ENCODE measurements around the gene CSMD2. TPM values are rescaled to one million over a fixed set of nuclear protein-coding genes. Genes with fewer than 3 reads are reported as not detected.

CSMD2 gene
- total RNA-seq, 1 experiment from 2014 or later: 0.22 TPM

DNA sequence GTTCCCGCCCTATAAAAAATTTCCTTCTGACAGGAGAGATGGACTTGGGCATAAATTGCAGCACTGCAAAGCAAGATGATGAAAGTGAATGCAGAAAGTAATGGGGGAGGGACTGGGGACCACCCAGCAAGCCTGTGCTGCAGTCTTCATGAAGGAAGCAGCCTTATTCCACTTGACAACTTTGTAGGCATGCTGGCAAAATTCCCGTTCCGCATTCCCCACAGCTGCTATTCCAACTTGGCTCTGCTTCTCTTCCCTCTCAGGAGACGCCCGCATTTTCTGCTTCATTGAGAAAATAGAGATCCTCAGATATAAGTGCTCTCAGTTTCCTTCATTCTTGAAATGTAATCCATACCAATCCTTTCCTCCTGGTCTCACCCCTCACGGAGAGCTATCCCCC is 298.7 kb downstream of the CSMD2 start:
- Histone ChIP-seq H3K79me2 (ENCODE audit: insufficient read depth, low read length) (no peaks in the 10 kb centered on the region), H3K9me3 (ENCODE audit: control insufficient read depth in 1 of 2, insufficient read depth in 1 of 2, low read depth in 1 of 2, low read length in 2 of 2) (no peaks in the 10 kb centered on the region), H3K4me3 (replicated peaks in 1 of 2; ENCODE audit: low read depth in 1 of 2, low read length in 2 of 2) (no peak overlapping the region), H3K27me3 (ENCODE audit: insufficient read depth, low read length) (peaks cover 19% of the 10 kb centered on the region; the same call in 1 of the 2 replicates), H3K36me3 (ENCODE audit: control insufficient read depth in 1 of 2, insufficient read depth in 2 of 2, low read length in 2 of 2) (no peaks in the 10 kb centered on the region), H3K4me2 (ENCODE audit: low read length) (no peak overlapping the region), H2AFZ (ENCODE audit: low read depth, low read length, poor library complexity, severe bottlenecking) (no peak overlapping the region), H3K27ac (ENCODE audit: low read depth, low read length) (no peak overlapping the region), H4K20me1 (ENCODE audit: insufficient read depth) (no peaks in the 10 kb centered on the region), H3K9me2 (ENCODE audit: insufficient read depth) (no peaks in the 10 kb centered on the region), H3K4me1 (ENCODE audit: control insufficient read depth in 1 of 2, insufficient read depth in 2 of 2, low read length in 2 of 2) (no peaks in the 10 kb centered on the region), H3K9ac (ENCODE audit: low read length) (no peak overlapping the region)
- intact Hi-C loops (cut with micrococcal nuclease): no loop called here
- ATAC-seq (no peak), DNase-seq (ENCODE audit: low read depth, low spot score) (no peak)
- no peak for TF ChIP-seq JUND (IDR thresholded peaks at IDR 0.05)
- no peak for TF ChIP-seq ZNF274 (IDR thresholded peaks at IDR 0.05; ENCODE audit: low read depth, low read length)
- TF ChIP-seq TCF7L2 (IDR thresholded peaks at IDR 0.05; ENCODE audit: borderline replicate concordance, extremely low read depth, insufficient read depth, insufficient read length): no peak
- TF ChIP-seq YY1 (IDR thresholded peaks at IDR 0.05; ENCODE audit: extremely low read depth, insufficient replicate concordance, low read depth, low read length): no peak
- no peak for TF ChIP-seq ZFX (IDR thresholded peaks at IDR 0.05)
- no peak for TF ChIP-seq FOSL1 (IDR thresholded peaks at IDR 0.05; ENCODE audit: low read depth)
- TF ChIP-seq, protein P1, sequence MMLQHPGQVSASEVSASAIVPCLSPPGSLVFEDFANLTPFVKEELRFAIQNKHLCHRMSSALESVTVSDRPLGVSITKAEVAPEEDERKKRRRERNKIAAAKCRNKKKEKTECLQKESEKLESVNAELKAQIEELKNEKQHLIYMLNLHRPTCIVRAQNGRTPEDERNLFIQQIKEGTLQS (IDR thresholded peaks at IDR 0.05): no peak
- no peak for TF ChIP-seq POLR2AphosphoS5 (IDR thresholded peaks at IDR 0.05; ENCODE audit: low read depth, low read length)
- ChIA-PET RAD21 (ENCODE audit: low non-redundant PET in 1 of 2, low total read pairs in 2 of 2, uncharacterized antibody in 2 of 2, unreplicated experiment in 2 of 2) (no interaction called here), POLR2A (no interaction called here), CTCF (no interaction called here)
- BruUV-seq (replicated peaks): no TSS peak

DNA sequence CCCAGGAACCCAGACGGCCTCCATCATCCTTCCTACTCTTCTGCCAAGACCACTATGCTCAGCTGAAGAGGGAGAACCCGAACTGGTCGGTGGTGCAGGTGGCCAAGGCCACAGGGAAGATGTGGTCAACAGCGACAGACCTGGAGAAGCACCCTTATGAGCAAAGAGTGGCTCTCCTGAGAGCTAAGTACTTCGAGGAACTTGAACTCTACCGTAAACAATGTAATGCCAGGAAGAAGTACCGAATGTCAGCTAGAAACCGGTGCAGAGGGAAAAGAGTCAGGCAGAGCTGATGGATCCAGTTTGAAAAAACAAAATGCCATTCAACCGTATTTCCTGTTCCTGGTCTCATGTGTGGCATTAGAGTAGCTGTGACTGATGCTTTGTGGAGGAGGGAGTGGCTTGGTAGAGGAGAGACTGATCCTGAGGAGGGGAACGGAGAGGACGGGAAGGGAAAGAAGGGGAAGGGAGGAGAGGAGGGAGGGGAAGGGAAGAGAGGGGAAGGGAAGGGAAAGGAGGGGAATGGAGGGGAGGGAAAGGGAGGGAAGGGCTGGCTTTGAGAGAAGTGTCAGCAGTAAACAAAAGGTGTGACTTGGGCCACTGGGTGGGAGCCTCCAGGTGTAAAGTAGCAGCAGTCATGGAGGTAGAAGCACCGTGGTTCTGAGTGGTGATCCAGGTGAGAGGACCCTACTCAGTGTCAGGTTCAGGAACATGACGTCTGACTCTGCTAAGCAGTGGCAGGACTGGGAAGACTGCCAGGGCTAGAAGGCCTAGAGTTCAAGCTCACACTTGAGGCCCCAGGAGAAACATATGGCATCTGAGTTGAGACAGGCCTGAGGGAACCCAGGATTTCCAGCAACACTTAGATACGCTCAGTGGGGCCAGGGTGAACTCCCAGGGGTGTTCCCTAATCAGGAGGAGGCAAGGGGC is 300.3 kb downstream of the CSMD2 start:
- Histone ChIP-seq H3K9me2 (ENCODE audit: insufficient read depth) (no peaks in the 10 kb centered on the region), H4K20me1 (ENCODE audit: insufficient read depth) (no peaks in the 10 kb centered on the region), H3K79me2 (ENCODE audit: insufficient read depth, low read length) (no peaks in the 10 kb centered on the region), H3K4me3 (replicated peaks in 1 of 2; ENCODE audit: low read depth in 1 of 2, low read length in 2 of 2) (no peak overlapping the region), H3K4me1 (ENCODE audit: control insufficient read depth in 1 of 2, insufficient read depth in 2 of 2, low read length in 2 of 2) (no peaks in the 10 kb centered on the region), H3K9ac (ENCODE audit: low read length) (no peak overlapping the region), H3K9me3 (ENCODE audit: control insufficient read depth in 1 of 2, insufficient read depth in 1 of 2, low read depth in 1 of 2, low read length in 2 of 2) (no peaks in the 10 kb centered on the region), H3K27me3 (ENCODE audit: insufficient read depth, low read length) (peaks cover 29% of the 10 kb centered on the region), H3K4me2 (ENCODE audit: low read length) (no peak overlapping the region), H3K27ac (ENCODE audit: low read depth, low read length) (no peak overlapping the region), H3K36me3 (ENCODE audit: control insufficient read depth in 1 of 2, insufficient read depth in 2 of 2, low read length in 2 of 2) (no peaks in the 10 kb centered on the region), H2AFZ (ENCODE audit: low read depth, low read length, poor library complexity, severe bottlenecking) (no peak overlapping the region)
- DNase-seq (ENCODE audit: low read depth, low spot score) (no peak), ATAC-seq (no peak)
- POLR2A ChIA-PET: no interaction called here
- intact Hi-C loops (cut with micrococcal nuclease): no loop called here
- RAD21 ChIA-PET (ENCODE audit: low non-redundant PET in 1 of 2, low total read pairs in 2 of 2, uncharacterized antibody in 2 of 2, unreplicated experiment in 2 of 2): no interaction called here
- no TSS peak for BruUV-seq (replicated peaks)
- CTCF ChIA-PET: no interaction called here
- TF ChIP-seq, protein P2, sequence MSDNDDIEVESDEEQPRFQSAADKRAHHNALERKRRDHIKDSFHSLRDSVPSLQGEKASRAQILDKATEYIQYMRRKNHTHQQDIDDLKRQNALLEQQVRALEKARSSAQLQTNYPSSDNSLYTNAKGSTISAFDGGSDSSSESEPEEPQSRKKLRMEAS (IDR thresholded peaks at IDR 0.05): no peak
- TF ChIP-seq, protein P3, sequence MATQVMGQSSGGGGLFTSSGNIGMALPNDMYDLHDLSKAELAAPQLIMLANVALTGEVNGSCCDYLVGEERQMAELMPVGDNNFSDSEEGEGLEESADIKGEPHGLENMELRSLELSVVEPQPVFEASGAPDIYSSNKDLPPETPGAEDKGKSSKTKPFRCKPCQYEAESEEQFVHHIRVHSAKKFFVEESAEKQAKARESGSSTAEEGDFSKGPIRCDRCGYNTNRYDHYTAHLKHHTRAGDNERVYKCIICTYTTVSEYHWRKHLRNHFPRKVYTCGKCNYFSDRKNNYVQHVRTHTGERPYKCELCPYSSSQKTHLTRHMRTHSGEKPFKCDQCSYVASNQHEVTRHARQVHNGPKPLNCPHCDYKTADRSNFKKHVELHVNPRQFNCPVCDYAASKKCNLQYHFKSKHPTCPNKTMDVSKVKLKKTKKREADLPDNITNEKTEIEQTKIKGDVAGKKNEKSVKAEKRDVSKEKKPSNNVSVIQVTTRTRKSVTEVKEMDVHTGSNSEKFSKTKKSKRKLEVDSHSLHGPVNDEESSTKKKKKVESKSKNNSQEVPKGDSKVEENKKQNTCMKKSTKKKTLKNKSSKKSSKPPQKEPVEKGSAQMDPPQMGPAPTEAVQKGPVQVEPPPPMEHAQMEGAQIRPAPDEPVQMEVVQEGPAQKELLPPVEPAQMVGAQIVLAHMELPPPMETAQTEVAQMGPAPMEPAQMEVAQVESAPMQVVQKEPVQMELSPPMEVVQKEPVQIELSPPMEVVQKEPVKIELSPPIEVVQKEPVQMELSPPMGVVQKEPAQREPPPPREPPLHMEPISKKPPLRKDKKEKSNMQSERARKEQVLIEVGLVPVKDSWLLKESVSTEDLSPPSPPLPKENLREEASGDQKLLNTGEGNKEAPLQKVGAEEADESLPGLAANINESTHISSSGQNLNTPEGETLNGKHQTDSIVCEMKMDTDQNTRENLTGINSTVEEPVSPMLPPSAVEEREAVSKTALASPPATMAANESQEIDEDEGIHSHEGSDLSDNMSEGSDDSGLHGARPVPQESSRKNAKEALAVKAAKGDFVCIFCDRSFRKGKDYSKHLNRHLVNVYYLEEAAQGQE (IDR thresholded peaks at IDR 0.05; ENCODE audit: low read depth): no peak
- TF ChIP-seq SRF (IDR thresholded peaks at IDR 0.05; ENCODE audit: low read depth) (no peak), POLR2AphosphoS5 (IDR thresholded peaks at IDR 0.05; ENCODE audit: low read depth, low read length) (no peak), EGR1 (IDR thresholded peaks at IDR 0.05; ENCODE audit: low read depth) (no peak), YY1 (IDR thresholded peaks at IDR 0.05; ENCODE audit: extremely low read depth, insufficient replicate concordance, low read depth, low read length) (no peak), TCF7L2 (IDR thresholded peaks at IDR 0.05; ENCODE audit: borderline replicate concordance, extremely low read depth, insufficient read depth, insufficient read length) (no peak), RAD21 (IDR thresholded peaks at IDR 0.05; ENCODE audit: low read depth) (no peak), POLR2A (IDR thresholded peaks at IDR 0.05; ENCODE audit: borderline replicate concordance, extremely low read depth, insufficient read depth, insufficient read length) (no peak), SIN3A (IDR thresholded peaks at IDR 0.05; ENCODE audit: low read depth) (no peak), ELF1 (IDR thresholded peaks at IDR 0.05; ENCODE audit: borderline replicate concordance, low read depth) (no peak), EZH2phosphoT487 (IDR thresholded peaks at IDR 0.05; ENCODE audit: borderline replicate concordance) (no peak)
